Right lobe of liver (tissue), 6 donors: Measurements from ENCODE around the gene RAB31. TPM values are rescaled to one million over a fixed set of nuclear protein-coding genes. Genes with fewer than 3 reads are reported as not detected.
A peak's percentile ranks its signal among the peaks of the same experiment; 100 is the strongest.

Experiments used
- ATAC-seq, 4 donors: fragments of 200-7000 bp; cut with Tn5 transposase; one replicate each; pipeline ENCODE4 v1.9.1; 2020; ENCODE audit warnings: mild to moderate bottlenecking in 4 of 4, moderate library complexity in 4 of 4
- DNase-seq, 3 donors: peaks; one replicate each; pipeline ENCODE4 v3.0.0-alpha.2; 2020
- H3K27ac ChIP-seq, 3 donors: fragments of 200-600 bp; one replicate each; pipeline ENCODE4 v1.8.0; 2022
- H3K27me3 ChIP-seq, 2 donors: fragments of 200-600 bp; one replicate each; pipeline ENCODE4 v1.8.0; 2022
- H3K36me3 ChIP-seq, 4 donors: fragments of 200-600 bp; sonication (generic) in 1 of 4; one replicate each; pipeline versions ENCODE4 v1.5.1 to v1.8.0; 2017 to 2022; ENCODE audit warnings: control low read depth in 1 of 4
- H3K4me1 ChIP-seq, 4 donors: fragments of 200-600 bp; sonication (generic) in 1 of 4; one replicate each; pipeline versions ENCODE4 v1.5.1 to v1.8.0; 2017 to 2022; ENCODE audit warnings: control low read depth in 1 of 4
- H3K4me3 ChIP-seq, 3 donors: fragments of 200-600 bp; one replicate each; pipeline ENCODE4 v1.8.0; 2022
- H3K9me3 ChIP-seq, 4 donors: fragments of 200-600 bp; sonication (generic) in 1 of 4; one replicate each; pipeline versions ENCODE4 v1.5.1 to v1.8.0; 2017 to 2022; ENCODE audit warnings: control low read depth in 1 of 4
- POLR2A ChIP-seq: fragments of 450-650 bp; IDR thresholded peaks from one replicate; pipeline ENCODE4 v1.6.1; 2017; ENCODE audit warnings: antibody characterized with exemption, mild to moderate bottlenecking
- WGBS: methylation state at CpG from one replicate; pipeline ENCODE4 v1.1.6; 2018; ENCODE audit warnings: low coverage, low lambda C conversion rate; ENCODE audit not compliant: insufficient coverage; ENCODE audit errors: missing lambda C conversion rate; 5-methylcytosine and 5-hydroxymethylcytosine counted together
- intact Hi-C, 2 donors: fragments of 100-400 bp; cut with DNase I; formaldehyde crosslinking; loops; one replicate each; pipeline versions ENCODE4 v1.11.2 to v1.14.1; 2022
- total RNA-seq, 6 experiments: library from RNA; depleted of rRNA in 2 of 6; stranded (reverse); fragments of >200 nt in 2 of 6; fragmentation: NEBNext Ultra II Directional in 3 of 6; extraction: Animal tissue kit (Norgen Biotek cat#: 25700) in 3 of 6; gene quantifications; one replicate each; pipeline versions ENCODE4 v1.1.0 to v1.2.4, GENCODE V29; 2016 to 2023
- TF ChIP-seq, protein P1 (sequence below), 4 donors: fragments of 200-600 bp in 3 of 4; fragments of 450-650 bp in 1 of 4; IDR thresholded peaks; one replicate each; pipeline versions ENCODE4 v1.5.1 to v1.8.0; 2016 to 2022; ENCODE audit warnings: antibody characterized with exemption in 4 of 4, mild to moderate bottlenecking in 2 of 4
- donor health status: DM: no; HTN: yes; CAD: no.
- donor health status: DM: no; HTN: no; CAD: no.
- donor health status: DM: no; HTN: no; CAD: no.
- donor health status: DM: no; HTN: yes; CAD: no.
- donor health status: DM: no; HTN: yes; CAD: no.

The RAB31 gene
- total RNA-seq, 6 experiments from 2014 or later, result 3.0 to 14.3 (median 5.4) TPM

DNA sequence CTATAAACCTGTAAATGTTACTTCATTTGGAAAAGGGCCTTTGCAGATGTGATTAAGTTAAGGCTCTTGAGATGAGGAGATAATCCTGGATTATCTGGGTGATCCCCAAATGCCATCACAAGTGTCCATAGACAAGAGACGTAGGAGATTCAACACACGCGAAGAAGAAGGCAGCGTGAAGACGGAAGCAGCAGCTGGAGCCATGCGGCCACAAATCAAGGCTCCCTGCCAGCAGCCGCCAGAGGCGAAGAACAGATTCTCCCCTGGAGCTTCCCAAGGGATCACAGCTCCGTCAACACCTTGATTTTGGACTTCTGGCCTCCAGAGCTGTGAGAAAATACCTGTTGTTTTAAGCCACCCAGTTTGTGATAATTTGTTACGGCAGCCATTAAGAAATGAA, 194.7 kb downstream of the RAB31 start:
- no peak overlapping the region for H3K4me3 ChIP-seq
- WGBS, result 73% methylated on average over 3 of the region's 10 CpGs
- no peak overlapping the region for H3K27ac ChIP-seq
- no peak for DNase-seq
- TF ChIP-seq POLR2A, result no peak
- TF ChIP-seq, protein P1, sequence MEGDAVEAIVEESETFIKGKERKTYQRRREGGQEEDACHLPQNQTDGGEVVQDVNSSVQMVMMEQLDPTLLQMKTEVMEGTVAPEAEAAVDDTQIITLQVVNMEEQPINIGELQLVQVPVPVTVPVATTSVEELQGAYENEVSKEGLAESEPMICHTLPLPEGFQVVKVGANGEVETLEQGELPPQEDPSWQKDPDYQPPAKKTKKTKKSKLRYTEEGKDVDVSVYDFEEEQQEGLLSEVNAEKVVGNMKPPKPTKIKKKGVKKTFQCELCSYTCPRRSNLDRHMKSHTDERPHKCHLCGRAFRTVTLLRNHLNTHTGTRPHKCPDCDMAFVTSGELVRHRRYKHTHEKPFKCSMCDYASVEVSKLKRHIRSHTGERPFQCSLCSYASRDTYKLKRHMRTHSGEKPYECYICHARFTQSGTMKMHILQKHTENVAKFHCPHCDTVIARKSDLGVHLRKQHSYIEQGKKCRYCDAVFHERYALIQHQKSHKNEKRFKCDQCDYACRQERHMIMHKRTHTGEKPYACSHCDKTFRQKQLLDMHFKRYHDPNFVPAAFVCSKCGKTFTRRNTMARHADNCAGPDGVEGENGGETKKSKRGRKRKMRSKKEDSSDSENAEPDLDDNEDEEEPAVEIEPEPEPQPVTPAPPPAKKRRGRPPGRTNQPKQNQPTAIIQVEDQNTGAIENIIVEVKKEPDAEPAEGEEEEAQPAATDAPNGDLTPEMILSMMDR (IDR thresholded peaks at IDR 0.05), result no peak
- intact Hi-C loops, result no loop called here
- H3K9me3 ChIP-seq, result no peaks in the 10 kb centered on the region
- H3K27me3 ChIP-seq, result no peaks in the 10 kb centered on the region
- H3K4me1 ChIP-seq, result peaks cover 0 to 8% (median 0%) of the 10 kb centered on the region in 4 donors
- no peaks in the 10 kb centered on the region for H3K36me3 ChIP-seq
- no peak for ATAC-seq

DNA sequence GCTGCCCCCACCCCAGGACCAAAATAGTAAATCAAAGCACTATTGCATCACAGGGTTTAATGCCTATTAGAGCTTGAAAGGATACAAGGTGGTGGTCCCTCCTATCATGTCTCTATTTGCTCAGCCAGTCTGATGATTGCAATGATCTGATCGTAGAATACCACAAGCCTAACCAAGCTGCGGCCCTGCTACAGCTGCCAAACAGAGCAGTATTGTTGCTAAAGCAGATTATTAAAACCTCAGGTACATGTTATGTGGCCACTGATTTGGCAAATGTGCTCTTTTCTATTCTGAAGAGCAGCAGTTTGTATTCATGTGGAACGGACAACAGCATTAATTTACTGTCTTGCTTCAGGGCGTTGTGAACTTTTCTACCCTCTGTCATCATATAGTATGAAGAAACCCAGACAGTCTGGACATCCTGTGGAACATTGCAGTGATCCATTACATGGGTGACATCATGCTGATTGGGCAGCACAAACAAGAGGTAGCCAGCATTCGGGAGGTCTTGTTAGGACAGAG, 197.4 kb downstream of the RAB31 start:
- no peak overlapping the region for H3K4me3 ChIP-seq
- no peaks in the 10 kb centered on the region for H3K27me3 ChIP-seq
- TF ChIP-seq, protein P1 (IDR thresholded peaks at IDR 0.05), result no peak
- no peak for TF ChIP-seq POLR2A
- H3K9me3 ChIP-seq, result no peaks in the 10 kb centered on the region
- ATAC-seq, result peak in 1 of 4 donors; percentile 25
- DNase-seq, result no peak
- H3K4me1 ChIP-seq, result no peaks in the 10 kb centered on the region
- H3K36me3 ChIP-seq, result no peaks in the 10 kb centered on the region
- 57% methylated on average over 5 of the region's 5 CpGs for WGBS
- intact Hi-C loops, result no loop called here
- H3K27ac ChIP-seq, result no peak overlapping the region

- WGBS, result 61% methylated on average over 3 of the region's 3 CpGs
- no peak for TF ChIP-seq POLR2A
- TF ChIP-seq, protein P1 (IDR thresholded peaks at IDR 0.05), result no peak
- DNase-seq, result no peak
- intact Hi-C loops, result no loop called here
- no peaks in the 10 kb centered on the region for H3K27me3 ChIP-seq
- H3K4me1 ChIP-seq, result no peaks in the 10 kb centered on the region
- H3K4me3 ChIP-seq, result no peak overlapping the region
- peak in 2 of 4 donors; percentile 6 to 33 for ATAC-seq
- no peak overlapping the region for H3K27ac ChIP-seq
- H3K36me3 ChIP-seq, result no peaks in the 10 kb centered on the region
- no peaks in the 10 kb centered on the region for H3K9me3 ChIP-seq
Measured at GRCh38 chr18:9906481-9906880, 198.4 kb downstream of the RAB31 start.

DNA sequence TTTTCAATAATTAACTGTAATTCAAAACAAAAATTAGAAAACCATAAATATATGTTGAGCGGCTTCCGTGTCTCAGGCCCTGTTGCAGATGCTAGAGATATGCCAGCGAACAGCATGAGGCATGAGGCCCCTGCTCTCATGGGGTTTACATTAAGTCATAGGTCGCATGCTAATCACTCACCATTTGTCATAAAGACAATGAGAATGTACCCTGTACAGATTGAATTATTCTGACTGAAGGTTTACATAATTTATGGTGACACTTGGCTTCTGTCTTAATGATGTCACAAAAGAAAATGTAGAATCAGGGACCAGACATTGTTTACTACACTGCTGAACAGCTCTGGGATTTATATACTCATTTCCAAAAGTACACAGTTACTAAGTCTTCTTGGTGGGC, 199.8 kb downstream of the RAB31 start:
- Histone ChIP-seq H3K4me3 (no peak overlapping the region), H3K27me3 (no peaks in the 10 kb centered on the region), H3K27ac (no peak overlapping the region), H3K4me1 (no peaks in the 10 kb centered on the region), H3K36me3 (no peaks in the 10 kb centered on the region), H3K9me3 (no peaks in the 10 kb centered on the region)
- no peak for ATAC-seq
- intact Hi-C loops, result no loop called here
- TF ChIP-seq, protein P1 (IDR thresholded peaks at IDR 0.05), result no peak
- no peak for TF ChIP-seq POLR2A
- 78% methylated on average over 4 of the region's 4 CpGs for WGBS
- no peak for DNase-seq

DNA sequence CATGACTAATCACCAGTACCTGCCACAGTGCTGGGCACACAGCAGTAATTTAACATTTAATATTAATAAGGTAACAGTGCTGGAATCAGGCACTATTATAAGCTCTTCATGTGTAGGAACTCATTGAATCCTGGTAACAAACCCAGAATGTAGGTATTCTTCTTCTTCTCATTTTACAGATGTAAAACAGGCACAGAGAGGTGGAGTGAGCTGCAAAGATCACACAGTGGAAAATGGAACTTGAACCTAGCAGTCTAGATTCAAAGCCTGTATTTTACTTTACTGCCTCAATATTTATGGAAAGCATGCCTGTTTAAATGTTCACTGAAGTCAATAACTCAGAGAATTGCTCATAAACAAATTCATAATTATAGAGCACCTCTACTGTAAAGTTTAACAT, 202.0 kb downstream of the RAB31 start:
- H3K9me3 ChIP-seq, result no peaks in the 10 kb centered on the region
- H3K4me3 ChIP-seq, result no peak overlapping the region
- H3K27me3 ChIP-seq, result no peaks in the 10 kb centered on the region
- no peak overlapping the region for H3K27ac ChIP-seq
- no peak for ATAC-seq
- H3K36me3 ChIP-seq, result no peaks in the 10 kb centered on the region
- intact Hi-C loops, result no loop called here
- peaks cover 0 to under 1% (median 0%) of the 10 kb centered on the region in 4 donors for H3K4me1 ChIP-seq
- no peak for DNase-seq
- TF ChIP-seq POLR2A, result no peak
- TF ChIP-seq, protein P1 (IDR thresholded peaks at IDR 0.05), result no peak
